Neural cell (in vitro differentiated cells): ENCODE data around the gene KCNK6. TPM values are rescaled to one million over a fixed set of nuclear protein-coding genes. Genes with fewer than 3 reads are reported as not detected.
A peak's percentile ranks its signal among the peaks of the same experiment; 100 is the strongest.

Experiments used
- H2AFZ ChIP-seq: fragments of 200-600, 300-800 bp; sonication (generic), shearing (Covaris generic); 2 replicates; pipeline ENCODE4 v1.6.0; 2014; ENCODE audit warnings: low read depth, mild to moderate bottlenecking, antibody characterized with exemption, low read length, moderate library complexity
- H3F3A ChIP-seq: fragments of 200-600 bp; shearing (Covaris generic); 2 replicates; pipeline ENCODE4 v1.6.1; 2016; ENCODE audit warnings: mild to moderate bottlenecking, moderate library complexity, mixed read lengths, antibody characterized with exemption, low read length; ENCODE audit not compliant: insufficient read depth, poor library complexity, severe bottlenecking
- H3K27ac ChIP-seq: fragments of 200-600, 300-800 bp; sonication (generic), shearing (Covaris generic); 2 replicates; pipeline ENCODE4 v1.5.1; 2014; ENCODE audit warnings: mild to moderate bottlenecking, low read length, moderate library complexity
- H3K27me3 ChIP-seq: fragments of 300-800, 200-600 bp; sonication (generic), shearing (Covaris generic); 2 replicates; pipeline ENCODE4 v1.6.0; 2014; ENCODE audit warnings: mild to moderate bottlenecking, low read depth, low read length, moderate library complexity; ENCODE audit not compliant: insufficient read depth
- H3K36me3 ChIP-seq: fragments of 300-800, 200-600 bp; sonication (generic), shearing (Covaris generic); 2 replicates; pipeline ENCODE4 v1.5.1; 2014; ENCODE audit warnings: mild to moderate bottlenecking, antibody characterized with exemption, low read length, moderate library complexity; ENCODE audit not compliant: insufficient read depth
- H3K4me2 ChIP-seq: fragments of 300-800, 200-600 bp; sonication (generic), shearing (Covaris generic); 2 replicates; pipeline ENCODE4 v1.6.0; 2014; ENCODE audit warnings: mild to moderate bottlenecking, low read length
- H3K4me3 ChIP-seq: fragments of 300-800, 200-600 bp; sonication (generic), shearing (Covaris generic); 2 replicates; pipeline ENCODE4 v1.5.1; 2014; ENCODE audit warnings: mild to moderate bottlenecking, low read length, moderate library complexity
- H3K79me2 ChIP-seq: fragments of 200-600 bp; shearing (Covaris generic); replicated peaks from 2 replicates; pipeline ENCODE4 v1.6.0; 2014; ENCODE audit warnings: mild to moderate bottlenecking, low read length, moderate library complexity; ENCODE audit not compliant: insufficient read depth
- H3K9ac ChIP-seq: fragments of 300-800, 200-600 bp; sonication (generic), shearing (Covaris generic); 2 replicates; pipeline ENCODE4 v1.6.1; 2016; ENCODE audit warnings: mild to moderate bottlenecking, low read length, mixed read lengths
- H3K9me2 ChIP-seq: fragments of 200-600 bp; shearing (Covaris generic); 2 replicates; pipeline ENCODE4 v1.6.1; 2016; ENCODE audit warnings: mild to moderate bottlenecking, low read length, mixed read lengths; ENCODE audit not compliant: insufficient read depth
- H3K9me3 ChIP-seq: fragments of 200-600, 300-800 bp; sonication (generic), shearing (Covaris generic); 2 replicates; pipeline ENCODE4 v1.6.1; 2016; ENCODE audit warnings: mild to moderate bottlenecking, mixed run types, low read length, moderate library complexity, mixed read lengths
- H4K20me1 ChIP-seq: fragments of 200-600 bp; shearing (Covaris generic); 2 replicates; pipeline ENCODE4 v1.6.1; 2016; ENCODE audit warnings: mild to moderate bottlenecking, mixed run types; ENCODE audit not compliant: insufficient read depth
- CTCF ChIP-seq: fragments of 450-650 bp; IDR thresholded peaks from 2 replicates; pipeline ENCODE4 v1.5.1; 2014; ENCODE audit warnings: antibody characterized with exemption, mild to moderate bottlenecking, moderate library complexity; ENCODE audit not compliant: poor library complexity, severe bottlenecking
- EP300 ChIP-seq: fragments of 450-650 bp; conservative IDR thresholded peaks from 2 replicates; pipeline ENCODE4 v1.6.1; 2014; ENCODE audit warnings: antibody characterized with exemption, mild to moderate bottlenecking, moderate library complexity; ENCODE audit not compliant: poor library complexity, severe bottlenecking
- EZH2 ChIP-seq: fragments of 200-600, 300-800 bp; shearing (Covaris generic), sonication (generic); IDR thresholded peaks from 2 replicates; pipeline ENCODE4 v1.6.1; 2014; ENCODE audit warnings: antibody characterized with exemption, low read length, borderline replicate concordance, mild to moderate bottlenecking; ENCODE audit not compliant: insufficient read depth, poor library complexity, severe bottlenecking
- MXI1 ChIP-seq: fragments of 450-650 bp; conservative IDR thresholded peaks from 2 replicates; pipeline ENCODE4 v1.6.1; 2014; ENCODE audit warnings: antibody characterized with exemption, mild to moderate bottlenecking; ENCODE audit not compliant: poor library complexity, severe bottlenecking
- POLR2AphosphoS5 ChIP-seq: IDR thresholded peaks from 2 replicates; pipeline ENCODE4 v1.6.1; 2012
- RAD21 ChIP-seq: fragments of 450-650 bp; conservative IDR thresholded peaks from 2 replicates; pipeline ENCODE4 v1.6.1; 2014; ENCODE audit warnings: antibody characterized with exemption, mild to moderate bottlenecking, moderate library complexity
- REST ChIP-seq: IDR thresholded peaks from 2 replicates; pipeline ENCODE4 v1.6.1; 2012; ENCODE audit warnings: borderline replicate concordance
- SMC3 ChIP-seq: fragments of 450-650 bp; conservative IDR thresholded peaks from 2 replicates; pipeline ENCODE4 v1.6.1; 2014; ENCODE audit warnings: antibody characterized with exemption, mild to moderate bottlenecking, moderate library complexity; ENCODE audit not compliant: poor library complexity
- TAF1 ChIP-seq: IDR thresholded peaks from 2 replicates; pipeline ENCODE4 v1.6.1; 2012; ENCODE audit warnings: low read depth
- polyA plus RNA-seq: library from polyadenylated mRNA; depleted of rRNA; stranded (reverse); fragments of >200 nt; gene quantifications from 2 replicates; pipeline ENCODE4 v1.2.3, GENCODE V29; 2014

KCNK6 gene
- polyA plus RNA-seq, 1 donor from 2014 or later: not detected

GRCh38 chr19:38310986-38311385 lies 8.7 kb upstream of the KCNK6 start:
- H3K36me3 ChIP-seq: no peaks in the 10 kb centered on the region
- H3K9me2 ChIP-seq: no peaks in the 10 kb centered on the region
- H3K4me2 ChIP-seq: no peak overlapping the region
- no peak overlapping the region for H3K27ac ChIP-seq
- no peak for TF ChIP-seq EZH2
- no peak for TF ChIP-seq MXI1
- TF ChIP-seq POLR2AphosphoS5: no peak
- no peak for TF ChIP-seq CTCF
- no peak for TF ChIP-seq TAF1
- TF ChIP-seq REST: no peak
- TF ChIP-seq EP300: no peak
- TF ChIP-seq SMC3: no peak
- no peak for TF ChIP-seq RAD21
- H3K27me3 ChIP-seq: no peaks in the 10 kb centered on the region
- H3K79me2 ChIP-seq: no peaks in the 10 kb centered on the region
- H3K9ac ChIP-seq: no peak overlapping the region
- no peaks in the 10 kb centered on the region for H3K9me3 ChIP-seq
- no peaks in the 10 kb centered on the region for H3F3A ChIP-seq
- no peak overlapping the region for H2AFZ ChIP-seq
- no peaks in the 10 kb centered on the region for H4K20me1 ChIP-seq
- no peak overlapping the region for H3K4me3 ChIP-seq

GRCh38 chr19:38315657-38316476 lies 3.8 kb upstream of the KCNK6 start, which contains the start of gene YIF1B:
YIF1B (minus strand) TSS chr19:38315947; CDS start chr19:38315917, 30 bp downstream.
- peak within 1 kb of the TSS; percentile 74 for H3K4me2 ChIP-seq
- no peaks in the 10 kb centered on the region for H3F3A ChIP-seq
- peak within 1 kb of the TSS; percentile 75 for H3K4me3 ChIP-seq
- H3K9me2 ChIP-seq: no peaks in the 10 kb centered on the region
- TF ChIP-seq POLR2AphosphoS5: peak; percentile 51
- no peak for TF ChIP-seq MXI1
- no peaks in the 10 kb centered on the region for H3K79me2 ChIP-seq
- peak within 1 kb of the TSS; percentile 65 for H3K9ac ChIP-seq
- H2AFZ ChIP-seq: peak within 1 kb of the TSS; percentile 60
- H3K36me3 ChIP-seq: no peaks in the 10 kb centered on the region
- H4K20me1 ChIP-seq: no peaks in the 10 kb centered on the region
- no peaks in the 10 kb centered on the region for H3K9me3 ChIP-seq
- peaks cover 25% of the 10 kb centered on the region for H3K27me3 ChIP-seq
- peak within 1 kb of the TSS; percentile 57 for H3K27ac ChIP-seq
